GM20000 (cell line): ENCODE results near the gene RPP25L.

Experiments
- DNase-seq: peaks from one replicate; pipeline ENCODE4 v3.0.0; 2012; ENCODE audit warnings: low spot score
- TF ChIP-seq, protein P1 (sequence below): IDR thresholded peaks from 2 replicates; pipeline ENCODE4 v1.5.1; 2012; ENCODE audit warnings: mild to moderate bottlenecking, control low read depth; ENCODE audit errors: extremely low read depth, missing control alignments

The RPP25L gene

DNA sequence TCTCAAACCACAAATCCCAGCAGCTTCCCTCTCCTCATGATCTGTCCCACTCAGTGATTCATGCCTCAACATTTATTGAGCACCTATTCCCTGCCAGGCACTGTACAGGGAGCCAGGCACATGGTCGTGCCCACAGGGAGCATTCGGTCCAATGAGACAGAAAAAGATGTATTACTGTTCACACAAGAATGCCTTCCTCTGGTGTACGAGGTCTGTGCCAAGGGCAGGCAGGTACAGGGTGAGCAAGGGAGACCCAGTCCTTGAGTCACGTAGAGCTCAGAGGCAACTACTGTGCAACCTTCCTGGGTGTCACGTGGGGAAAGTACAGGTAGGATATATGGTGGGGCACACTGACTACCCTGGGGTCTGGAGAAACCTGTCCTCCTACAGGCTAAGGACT lies 26.9 kb downstream of the RPP25L start:
- DNase-seq, result no peak
- TF ChIP-seq, protein P1, sequence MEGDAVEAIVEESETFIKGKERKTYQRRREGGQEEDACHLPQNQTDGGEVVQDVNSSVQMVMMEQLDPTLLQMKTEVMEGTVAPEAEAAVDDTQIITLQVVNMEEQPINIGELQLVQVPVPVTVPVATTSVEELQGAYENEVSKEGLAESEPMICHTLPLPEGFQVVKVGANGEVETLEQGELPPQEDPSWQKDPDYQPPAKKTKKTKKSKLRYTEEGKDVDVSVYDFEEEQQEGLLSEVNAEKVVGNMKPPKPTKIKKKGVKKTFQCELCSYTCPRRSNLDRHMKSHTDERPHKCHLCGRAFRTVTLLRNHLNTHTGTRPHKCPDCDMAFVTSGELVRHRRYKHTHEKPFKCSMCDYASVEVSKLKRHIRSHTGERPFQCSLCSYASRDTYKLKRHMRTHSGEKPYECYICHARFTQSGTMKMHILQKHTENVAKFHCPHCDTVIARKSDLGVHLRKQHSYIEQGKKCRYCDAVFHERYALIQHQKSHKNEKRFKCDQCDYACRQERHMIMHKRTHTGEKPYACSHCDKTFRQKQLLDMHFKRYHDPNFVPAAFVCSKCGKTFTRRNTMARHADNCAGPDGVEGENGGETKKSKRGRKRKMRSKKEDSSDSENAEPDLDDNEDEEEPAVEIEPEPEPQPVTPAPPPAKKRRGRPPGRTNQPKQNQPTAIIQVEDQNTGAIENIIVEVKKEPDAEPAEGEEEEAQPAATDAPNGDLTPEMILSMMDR, result no peak

DNA sequence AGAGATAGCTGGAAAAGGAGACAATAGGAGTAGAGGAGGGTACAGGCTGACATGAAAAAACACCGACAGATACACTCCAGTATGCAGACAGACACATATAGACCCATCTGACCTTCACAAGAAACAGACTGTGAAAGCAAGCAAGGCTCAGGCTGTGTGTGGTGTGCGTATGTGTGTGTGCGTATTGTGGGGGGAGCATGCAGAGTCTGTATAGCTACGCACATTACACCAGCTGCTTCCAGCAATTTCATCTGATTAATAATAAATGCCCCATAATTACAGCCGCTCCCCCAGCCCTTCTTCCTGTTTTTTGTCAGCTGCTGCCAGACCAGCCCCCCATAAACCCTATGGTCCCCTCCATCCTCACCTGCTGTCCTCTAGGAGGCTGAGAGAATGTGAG lies 29.1 kb downstream of the RPP25L start:
- TF ChIP-seq, protein P1, result no peak
- no peak for DNase-seq

DNA sequence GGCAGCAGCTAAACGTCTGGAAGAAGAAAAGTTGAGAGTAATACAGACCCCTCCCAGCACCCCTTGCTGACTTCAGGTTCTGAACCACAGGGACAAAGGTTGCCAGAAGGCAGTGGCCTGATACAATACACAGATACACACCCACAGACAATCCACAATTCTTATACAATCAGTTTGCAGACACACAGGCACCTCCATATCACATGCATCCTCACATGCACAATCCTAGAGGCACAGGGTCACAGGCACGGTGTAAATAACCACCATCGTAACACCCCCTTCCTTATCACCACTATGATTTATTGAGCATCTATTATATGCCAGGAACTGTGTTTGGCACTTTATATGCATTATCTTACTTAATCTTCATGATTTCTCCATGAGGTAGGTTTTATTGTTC lies 30.6 kb downstream of the RPP25L start:
- TF ChIP-seq, protein P1, result no peak
- DNase-seq, result no peak

DNA sequence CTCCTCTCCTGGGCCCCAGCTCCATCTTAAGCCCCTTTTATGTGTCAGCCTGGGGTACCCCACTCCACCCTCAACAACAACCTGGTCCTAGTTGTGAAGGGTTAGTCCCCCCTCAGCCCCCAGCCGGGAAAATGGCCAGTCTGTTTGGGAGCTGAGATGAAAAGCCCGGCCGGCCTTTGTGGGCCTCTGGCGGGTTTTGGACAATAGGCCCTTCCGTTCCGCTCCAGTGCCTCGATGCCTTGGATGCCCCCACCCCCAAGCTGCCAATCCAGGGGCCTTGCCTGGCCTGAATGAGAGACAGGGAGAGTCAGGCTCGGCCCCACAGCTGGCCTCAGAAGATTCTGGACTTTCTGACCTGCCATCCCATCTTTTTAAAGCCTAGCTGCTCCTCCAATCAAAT lies 31.5 kb downstream of the RPP25L start:
- TF ChIP-seq, protein P1, result no peak
- no peak for DNase-seq

DNA sequence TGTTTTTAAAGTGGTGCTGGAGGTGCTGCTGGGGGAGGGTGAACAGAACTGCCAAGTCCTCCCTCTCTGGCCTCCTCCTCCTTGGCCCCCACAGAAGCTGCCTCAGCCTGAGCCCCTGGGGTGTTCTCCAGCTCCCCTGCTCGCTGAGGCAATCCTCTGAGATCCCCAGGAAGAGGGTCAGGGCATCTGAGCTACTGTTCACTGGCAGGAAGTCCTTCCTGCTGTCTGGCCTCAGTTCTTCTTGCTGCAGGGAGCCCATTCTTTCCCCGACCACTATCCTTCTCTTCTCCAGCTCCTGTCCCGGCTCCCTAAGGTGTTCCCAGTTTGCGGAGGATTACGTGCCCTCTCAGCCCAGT lies 32.1 kb downstream of the RPP25L start:
- DNase-seq, result no peak
- TF ChIP-seq, protein P1, result no peak

DNA sequence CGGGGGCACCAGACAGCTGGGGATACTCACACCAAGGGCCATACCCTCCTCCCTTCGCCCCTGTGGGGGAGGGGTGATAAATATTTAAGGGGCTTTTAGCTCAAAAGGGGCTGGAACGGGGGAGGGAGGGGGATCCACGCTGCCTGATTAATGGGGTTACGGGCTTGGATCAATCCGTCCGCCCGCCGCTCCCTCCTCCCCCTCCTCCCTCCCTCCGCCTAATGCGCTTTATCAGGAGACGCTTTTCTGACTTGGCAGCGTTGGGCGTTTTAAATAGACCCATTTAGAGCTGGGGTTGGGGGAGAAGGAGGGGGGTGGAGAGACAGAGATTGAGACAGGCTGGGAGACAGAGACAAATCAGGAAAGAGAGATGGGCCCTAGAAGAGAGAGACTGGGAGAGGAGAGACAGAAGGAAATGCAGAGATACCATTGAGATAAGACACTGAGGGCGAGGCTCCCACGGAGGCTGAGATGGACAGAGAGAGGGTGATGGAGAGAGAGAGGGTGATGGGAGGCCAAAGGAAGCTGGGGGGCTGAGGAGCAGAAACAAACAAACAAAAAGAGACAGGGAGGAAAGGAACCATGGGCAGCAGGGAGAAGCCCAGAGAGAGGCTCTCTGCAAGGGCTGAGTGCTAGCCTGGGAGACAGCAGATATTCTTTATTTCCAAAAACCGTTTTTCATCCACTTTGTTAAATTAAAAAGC lies 32.6 kb downstream of the RPP25L start:
- TF ChIP-seq, protein P1, result no peak
- no peak for DNase-seq

DNA sequence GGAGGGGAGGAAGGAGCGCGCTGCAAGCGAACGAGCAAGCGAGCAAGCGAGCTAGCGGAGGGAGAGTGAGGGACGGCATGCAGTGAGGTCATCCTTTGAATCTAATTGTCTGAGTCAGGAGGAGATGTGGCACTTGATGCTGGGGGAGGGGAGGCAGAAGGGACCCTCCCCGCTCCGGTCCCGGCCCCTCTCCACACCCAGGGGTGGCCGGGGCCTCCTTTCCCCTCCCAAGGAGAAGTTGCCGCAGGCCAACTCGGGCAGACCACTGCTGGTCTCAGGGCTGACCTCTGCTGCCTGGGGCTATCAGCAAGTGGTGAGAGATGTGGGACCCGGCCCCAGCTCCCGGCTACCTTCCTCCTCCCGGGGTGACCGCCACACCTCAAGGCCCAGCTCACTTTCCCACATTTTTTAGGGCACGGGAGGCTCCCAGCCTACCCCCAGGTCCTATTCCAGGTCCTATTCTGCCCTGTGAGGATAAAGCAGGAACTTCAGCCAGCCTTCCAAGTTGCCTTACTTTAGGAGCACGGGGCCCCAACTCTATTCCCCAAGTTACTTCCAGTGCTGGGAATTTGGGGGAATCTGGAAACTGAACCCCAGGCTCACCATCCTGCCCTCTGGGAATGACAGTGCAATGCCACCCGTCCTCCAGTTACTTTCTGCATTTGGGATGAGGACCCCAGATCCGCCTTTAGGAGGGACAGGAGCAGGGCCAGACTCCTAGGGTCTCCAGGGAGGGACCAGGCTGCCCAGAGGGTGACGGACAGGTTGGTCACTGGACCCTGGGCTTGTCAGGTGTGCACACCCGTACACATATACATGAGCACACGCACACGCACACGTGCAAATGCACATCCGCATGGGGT lies 33.4 kb downstream of the RPP25L start:
- no peak for DNase-seq
- TF ChIP-seq, protein P1, result no peak
